K562 (cell line): ENCODE results near the gene FOXR1. TPM values are rescaled to one million over a fixed set of nuclear protein-coding genes. Genes with fewer than 3 reads are reported as not detected.

Experiments
- CBFB ChIP-seq: sonication (generic); formaldehyde crosslinking; IDR thresholded peaks from 2 replicates; pipeline ENCODE4 v1.4.0; 2020; ENCODE audit warnings: mild to moderate bottlenecking, missing genetic modification reagents
- CCAR2 ChIP-seq: fragments of 200-400 bp; formaldehyde crosslinking; IDR thresholded peaks from 2 replicates; pipeline ENCODE4 v1.6.1; 2017; ENCODE audit warnings: mild to moderate bottlenecking, low read depth, low read length
- CHD2 ChIP-seq: IDR thresholded peaks from 2 replicates; pipeline ENCODE4 v1.6.1; 2011; ENCODE audit warnings: low read depth, low read length
- DIDO1 ChIP-seq: fragments of 450-650 bp; IDR thresholded peaks from 2 replicates; pipeline ENCODE4 v1.6.1; 2016; ENCODE audit warnings: low read depth, missing biosample characterization, missing genetic modification characterization
- HNRNPH1 ChIP-seq: fragments of 200-400 bp; formaldehyde crosslinking; optimal IDR thresholded peaks from 2 replicates; pipeline ENCODE3; 2017; ENCODE audit warnings: low read depth, mild to moderate bottlenecking, low read length, moderate library complexity
- NCOA6 ChIP-seq: fragments of 450-650 bp; IDR thresholded peaks from 2 replicates; pipeline ENCODE4 v1.6.1; 2017; ENCODE audit warnings: mild to moderate bottlenecking
- SP1 ChIP-seq: sonication (generic); formaldehyde crosslinking; IDR thresholded peaks from 2 replicates; pipeline ENCODE4 v1.8.1; 2022; ENCODE audit warnings: mild to moderate bottlenecking, missing genetic modification reagents
- TEAD4 ChIP-seq, 2 experiments: sonication (generic) in 1 of 2; formaldehyde crosslinking in 1 of 2; IDR thresholded peaks; 2 replicates each; pipeline versions ENCODE4 v1.6.1 to v1.8.0; 2012 to 2022; ENCODE audit warnings: borderline replicate concordance in 1 of 2, inconsistent platforms in 1 of 2, low read length in 1 of 2, mild to moderate bottlenecking in 1 of 2, missing genetic modification reagents in 1 of 2
- THRAP3 ChIP-seq: fragments of 450-650 bp; IDR thresholded peaks from 2 replicates; pipeline ENCODE4 v1.6.1; 2016; ENCODE audit warnings: mild to moderate bottlenecking, inconsistent platforms, borderline replicate concordance
- TSC22D4 ChIP-seq: fragments of 450-650 bp; IDR thresholded peaks from 2 replicates; pipeline ENCODE4 v1.6.1; 2016; ENCODE audit warnings: missing genetic modification characterization, missing biosample characterization, control low read depth
- U2AF2 ChIP-seq: fragments of 200-400 bp; formaldehyde crosslinking; optimal IDR thresholded peaks from 2 replicates; pipeline ENCODE3; 2017; ENCODE audit warnings: low read depth, mild to moderate bottlenecking, low read length
- XRCC5 ChIP-seq: fragments of 200-400 bp; formaldehyde crosslinking; IDR thresholded peaks from 2 replicates; pipeline ENCODE4 v1.6.1; 2017; ENCODE audit warnings: low read depth, mild to moderate bottlenecking, low read length
- ZFP30 ChIP-seq: fragments of 250-450 bp; sonication (Bioruptor Pico); IDR thresholded peaks from 2 replicates; pipeline ENCODE4 v1.8.0; 2022; ENCODE audit warnings: moderate library complexity, mild to moderate bottlenecking, inconsistent platforms, borderline replicate concordance
- ZNF696 ChIP-seq: fragments of 250-450 bp; sonication (Bioruptor Pico); conservative IDR thresholded peaks from 2 replicates; pipeline ENCODE4 v1.4.0; 2020; ENCODE audit warnings: mild to moderate bottlenecking, moderate library complexity
- ZSCAN32 ChIP-seq: fragments of 450-650 bp; formaldehyde crosslinking; IDR thresholded peaks from 2 replicates; pipeline ENCODE4 v1.4.0; 2020; ENCODE audit warnings: mild to moderate bottlenecking, moderate library complexity
- polyA plus RNA-seq, 8 experiments: library from polyadenylated mRNA; depleted of rRNA in 4 of 8; stranded (reverse) in 5 of 8; unstranded in 3 of 8; fragments of >200 nt; fragmentation: Nextera tagmentation in 2 of 8; fragmentation: Illumina TruSeq in 1 of 8; extraction: Ambion mirVana in 2 of 8; extraction: Trizol in 1 of 8; gene quantifications; 2 replicates each; pipeline versions ENCODE4 v1.2.1 to v1.2.3, GENCODE V29; 2011 to 2014; ENCODE audit warnings: inconsistent platforms in 1 of 8, missing spikeins in 1 of 8
- total RNA-seq, 7 experiments: library from RNA; depleted of rRNA in 6 of 7; stranded (reverse); fragments of >200 nt in 6 of 7; fragmentation: Illumina TruSeq in 2 of 7; extraction: Trizol in 2 of 7; gene quantifications; 2 replicates each; pipeline versions ENCODE4 v1.2.1 to v1.2.3, GENCODE V29; 2011 to 2021; ENCODE audit warnings: low replicate concordance in 1 of 7
- TF ChIP-seq, protein P1 (sequence below): sonication (generic); formaldehyde crosslinking; IDR thresholded peaks from 2 replicates; pipeline ENCODE4 v1.8.0; 2022; ENCODE audit warnings: mild to moderate bottlenecking, low read depth, missing genetic modification reagents
- TF ChIP-seq, protein P2 (sequence below): fragments of 150-350 bp; conservative IDR thresholded peaks from 2 replicates; pipeline ENCODE4 v1.6.1; 2014; ENCODE audit warnings: low read length
- TF ChIP-seq, protein P3 (sequence below): fragments of 450-650 bp; formaldehyde crosslinking; IDR thresholded peaks from 2 replicates; pipeline ENCODE4 v1.4.0; 2020; ENCODE audit warnings: mild to moderate bottlenecking, moderate library complexity
- TF ChIP-seq, protein P4 (sequence below): fragments of 250-450 bp; sonication (Bioruptor Pico); IDR thresholded peaks from 2 replicates; pipeline ENCODE4 v1.4.0; 2020; ENCODE audit warnings: mild to moderate bottlenecking, moderate library complexity, borderline replicate concordance

Gene FOXR1
- total and polyA plus RNA-seq, 9 of the 15 experiments (the other 6 are each of a cell fraction or from before 2014, with no cell fraction given): not detected

DNA sequence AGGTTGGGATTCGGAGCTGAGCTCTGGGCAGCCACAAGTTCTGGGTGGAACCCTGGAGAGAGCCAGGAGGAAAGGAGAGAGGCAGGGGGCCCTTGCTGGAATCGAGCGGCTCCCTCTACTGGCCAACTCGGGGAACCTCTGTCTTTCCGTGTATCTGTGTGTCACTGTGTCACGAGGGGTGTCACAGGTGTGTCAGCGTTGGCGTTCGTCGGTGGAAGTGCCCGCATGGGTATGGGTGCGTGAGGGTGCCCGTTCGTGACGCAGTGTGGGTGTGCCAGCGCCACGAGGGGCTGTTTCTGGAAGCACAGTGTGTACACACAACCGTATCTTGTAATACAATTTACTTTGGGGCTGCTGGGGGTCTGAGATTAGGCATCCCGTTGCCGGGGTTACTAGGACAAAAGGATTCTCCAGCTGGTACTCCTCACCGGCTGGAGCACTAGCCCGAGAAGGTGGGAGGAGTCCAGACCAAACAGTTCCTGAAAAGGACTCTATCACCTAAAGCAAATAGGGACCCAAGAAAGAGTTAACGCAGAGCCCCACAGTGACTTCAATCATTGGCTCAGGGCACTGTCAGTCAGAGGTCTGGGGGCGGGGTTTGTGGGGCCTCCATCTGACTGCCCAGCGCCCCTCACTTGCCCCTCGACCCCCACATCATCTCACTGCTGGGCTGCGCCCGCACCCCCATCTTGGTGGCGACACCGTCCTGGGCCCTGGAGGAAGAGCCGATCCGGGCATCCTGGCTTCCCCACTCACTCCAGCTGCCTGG is 43.3 kb upstream of the FOXR1 start (continued):
- TF ChIP-seq ZNF696 (CRISPR knock-in tag) (no peak), XRCC5 (no peak; the same call in 1 of the 2 replicates), ZSCAN32 (CRISPR knock-in tag) (no peak), CBFB (no peak), THRAP3 (no peak), NCOA6 (no peak), U2AF2 (no peak), TSC22D4 (tag) (no peak), SP1 (peak; percentile 67), TEAD4 (IDR thresholded peaks at IDR 0.05; ENCODE audit: low read length) (peak; percentile 20; the same call in 1 of the 2 replicates), TEAD4 (CRISPR knock-in tag; IDR thresholded peaks at IDR 0.05; ENCODE audit: borderline replicate concordance) (no peak), ZFP30 (no peak), CHD2 (0 out of 2 replicates have a peak, but pooled peaks have one; percentile 44), HNRNPH1 (no peak), CCAR2 (no peak), DIDO1 (no peak; the same call in 1 of the 2 replicates)
- TF ChIP-seq, protein P1, sequence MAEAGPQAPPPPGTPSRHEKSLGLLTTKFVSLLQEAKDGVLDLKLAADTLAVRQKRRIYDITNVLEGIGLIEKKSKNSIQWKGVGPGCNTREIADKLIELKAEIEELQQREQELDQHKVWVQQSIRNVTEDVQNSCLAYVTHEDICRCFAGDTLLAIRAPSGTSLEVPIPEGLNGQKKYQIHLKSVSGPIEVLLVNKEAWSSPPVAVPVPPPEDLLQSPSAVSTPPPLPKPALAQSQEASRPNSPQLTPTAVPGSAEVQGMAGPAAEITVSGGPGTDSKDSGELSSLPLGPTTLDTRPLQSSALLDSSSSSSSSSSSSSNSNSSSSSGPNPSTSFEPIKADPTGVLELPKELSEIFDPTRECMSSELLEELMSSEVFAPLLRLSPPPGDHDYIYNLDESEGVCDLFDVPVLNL (CRISPR knock-in tag): peak; percentile 38; the same call in 1 of the 2 replicates
- TF ChIP-seq, protein P2, sequence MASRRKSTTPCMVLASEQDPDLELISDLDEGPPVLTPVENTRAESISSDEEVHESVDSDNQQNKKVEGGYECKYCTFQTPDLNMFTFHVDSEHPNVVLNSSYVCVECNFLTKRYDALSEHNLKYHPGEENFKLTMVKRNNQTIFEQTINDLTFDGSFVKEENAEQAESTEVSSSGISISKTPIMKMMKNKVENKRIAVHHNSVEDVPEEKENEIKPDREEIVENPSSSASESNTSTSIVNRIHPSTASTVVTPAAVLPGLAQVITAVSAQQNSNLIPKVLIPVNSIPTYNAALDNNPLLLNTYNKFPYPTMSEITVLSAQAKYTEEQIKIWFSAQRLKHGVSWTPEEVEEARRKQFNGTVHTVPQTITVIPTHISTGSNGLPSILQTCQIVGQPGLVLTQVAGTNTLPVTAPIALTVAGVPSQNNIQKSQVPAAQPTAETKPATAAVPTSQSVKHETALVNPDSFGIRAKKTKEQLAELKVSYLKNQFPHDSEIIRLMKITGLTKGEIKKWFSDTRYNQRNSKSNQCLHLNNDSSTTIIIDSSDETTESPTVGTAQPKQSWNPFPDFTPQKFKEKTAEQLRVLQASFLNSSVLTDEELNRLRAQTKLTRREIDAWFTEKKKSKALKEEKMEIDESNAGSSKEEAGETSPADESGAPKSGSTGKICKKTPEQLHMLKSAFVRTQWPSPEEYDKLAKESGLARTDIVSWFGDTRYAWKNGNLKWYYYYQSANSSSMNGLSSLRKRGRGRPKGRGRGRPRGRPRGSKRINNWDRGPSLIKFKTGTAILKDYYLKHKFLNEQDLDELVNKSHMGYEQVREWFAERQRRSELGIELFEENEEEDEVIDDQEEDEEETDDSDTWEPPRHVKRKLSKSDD: no peak
- TF ChIP-seq, protein P3, sequence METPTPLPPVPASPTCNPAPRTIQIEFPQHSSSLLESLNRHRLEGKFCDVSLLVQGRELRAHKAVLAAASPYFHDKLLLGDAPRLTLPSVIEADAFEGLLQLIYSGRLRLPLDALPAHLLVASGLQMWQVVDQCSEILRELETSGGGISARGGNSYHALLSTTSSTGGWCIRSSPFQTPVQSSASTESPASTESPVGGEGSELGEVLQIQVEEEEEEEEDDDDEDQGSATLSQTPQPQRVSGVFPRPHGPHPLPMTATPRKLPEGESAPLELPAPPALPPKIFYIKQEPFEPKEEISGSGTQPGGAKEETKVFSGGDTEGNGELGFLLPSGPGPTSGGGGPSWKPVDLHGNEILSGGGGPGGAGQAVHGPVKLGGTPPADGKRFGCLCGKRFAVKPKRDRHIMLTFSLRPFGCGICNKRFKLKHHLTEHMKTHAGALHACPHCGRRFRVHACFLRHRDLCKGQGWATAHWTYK: no peak
- TF ChIP-seq, protein P4, sequence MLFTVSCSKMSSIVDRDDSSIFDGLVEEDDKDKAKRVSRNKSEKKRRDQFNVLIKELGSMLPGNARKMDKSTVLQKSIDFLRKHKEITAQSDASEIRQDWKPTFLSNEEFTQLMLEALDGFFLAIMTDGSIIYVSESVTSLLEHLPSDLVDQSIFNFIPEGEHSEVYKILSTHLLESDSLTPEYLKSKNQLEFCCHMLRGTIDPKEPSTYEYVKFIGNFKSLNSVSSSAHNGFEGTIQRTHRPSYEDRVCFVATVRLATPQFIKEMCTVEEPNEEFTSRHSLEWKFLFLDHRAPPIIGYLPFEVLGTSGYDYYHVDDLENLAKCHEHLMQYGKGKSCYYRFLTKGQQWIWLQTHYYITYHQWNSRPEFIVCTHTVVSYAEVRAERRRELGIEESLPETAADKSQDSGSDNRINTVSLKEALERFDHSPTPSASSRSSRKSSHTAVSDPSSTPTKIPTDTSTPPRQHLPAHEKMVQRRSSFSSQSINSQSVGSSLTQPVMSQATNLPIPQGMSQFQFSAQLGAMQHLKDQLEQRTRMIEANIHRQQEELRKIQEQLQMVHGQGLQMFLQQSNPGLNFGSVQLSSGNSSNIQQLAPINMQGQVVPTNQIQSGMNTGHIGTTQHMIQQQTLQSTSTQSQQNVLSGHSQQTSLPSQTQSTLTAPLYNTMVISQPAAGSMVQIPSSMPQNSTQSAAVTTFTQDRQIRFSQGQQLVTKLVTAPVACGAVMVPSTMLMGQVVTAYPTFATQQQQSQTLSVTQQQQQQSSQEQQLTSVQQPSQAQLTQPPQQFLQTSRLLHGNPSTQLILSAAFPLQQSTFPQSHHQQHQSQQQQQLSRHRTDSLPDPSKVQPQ (CRISPR knock-in tag): no peak
